ENCODE measurements around the gene SSBP4.
A peak's percentile ranks its signal among the peaks of the same experiment; 100 is the strongest.

SSBP4 gene

DNA sequence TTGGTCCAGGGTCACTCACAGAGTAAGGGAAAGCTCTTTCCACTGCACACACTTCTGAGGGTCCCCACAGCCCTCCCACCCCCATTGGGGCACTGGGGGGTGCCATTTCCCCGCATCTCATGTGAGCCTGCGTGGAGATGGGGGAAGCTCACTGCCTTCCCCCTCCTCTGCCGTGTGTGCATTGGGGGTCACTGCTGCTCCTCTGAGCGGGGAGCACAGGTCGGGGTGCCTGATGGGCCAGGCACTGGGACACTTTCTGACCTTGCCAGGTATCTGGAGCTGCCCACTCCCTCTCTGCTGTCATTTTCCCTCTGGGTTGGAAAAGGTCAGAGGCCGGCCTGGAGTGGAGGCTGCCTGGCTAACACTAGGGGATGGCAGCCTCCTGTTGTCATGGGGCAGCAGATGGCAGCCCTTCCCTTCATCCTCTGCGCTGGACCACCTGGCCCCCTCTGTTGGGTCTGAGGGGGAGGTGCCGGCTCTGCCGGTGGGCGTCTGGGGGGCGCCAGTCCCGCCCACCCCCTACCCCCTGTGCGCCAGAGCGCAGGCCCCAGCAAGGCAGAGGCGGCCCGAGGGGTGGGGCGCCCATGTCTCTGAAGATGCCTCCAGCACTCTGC lies 9.1 kb downstream of the SSBP4 start:
- H3K4me1 ChIP-seq (ENCODE audit: low read depth, poor library complexity, severe bottlenecking) = peaks cover 27% of the 10 kb centered on the region
- peak overlapping the region; percentile 73; the same call in 1 of the 2 replicates for H3K4me2 ChIP-seq
- no peak overlapping the region for H3K9ac ChIP-seq
- no peak overlapping the region for H2AFZ ChIP-seq (ENCODE audit: low read depth)
- peak overlapping the region; percentile 69 for H3K27ac ChIP-seq
- H3K36me3 ChIP-seq (ENCODE audit: insufficient read depth) = no peaks in the 10 kb centered on the region
- H4K20me1 ChIP-seq (ENCODE audit: insufficient read depth) = no peaks in the 10 kb centered on the region
- TF ChIP-seq, protein P1, sequence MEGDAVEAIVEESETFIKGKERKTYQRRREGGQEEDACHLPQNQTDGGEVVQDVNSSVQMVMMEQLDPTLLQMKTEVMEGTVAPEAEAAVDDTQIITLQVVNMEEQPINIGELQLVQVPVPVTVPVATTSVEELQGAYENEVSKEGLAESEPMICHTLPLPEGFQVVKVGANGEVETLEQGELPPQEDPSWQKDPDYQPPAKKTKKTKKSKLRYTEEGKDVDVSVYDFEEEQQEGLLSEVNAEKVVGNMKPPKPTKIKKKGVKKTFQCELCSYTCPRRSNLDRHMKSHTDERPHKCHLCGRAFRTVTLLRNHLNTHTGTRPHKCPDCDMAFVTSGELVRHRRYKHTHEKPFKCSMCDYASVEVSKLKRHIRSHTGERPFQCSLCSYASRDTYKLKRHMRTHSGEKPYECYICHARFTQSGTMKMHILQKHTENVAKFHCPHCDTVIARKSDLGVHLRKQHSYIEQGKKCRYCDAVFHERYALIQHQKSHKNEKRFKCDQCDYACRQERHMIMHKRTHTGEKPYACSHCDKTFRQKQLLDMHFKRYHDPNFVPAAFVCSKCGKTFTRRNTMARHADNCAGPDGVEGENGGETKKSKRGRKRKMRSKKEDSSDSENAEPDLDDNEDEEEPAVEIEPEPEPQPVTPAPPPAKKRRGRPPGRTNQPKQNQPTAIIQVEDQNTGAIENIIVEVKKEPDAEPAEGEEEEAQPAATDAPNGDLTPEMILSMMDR (conservative IDR thresholded peaks at IDR 0.05; ENCODE audit: low read depth, low read length) = no peak
- H3K27me3 ChIP-seq (ENCODE audit: insufficient read depth, low read depth) = no peaks in the 10 kb centered on the region
- no peaks in the 10 kb centered on the region; the same call in 1 of the 2 replicates for H3K79me2 ChIP-seq (ENCODE audit: insufficient read depth, low read depth)
- H3K4me3 ChIP-seq (IDR thresholded peaks at IDR 0.05; ENCODE audit: insufficient read depth, low read depth, low read length) = no peak overlapping the region

DNA sequence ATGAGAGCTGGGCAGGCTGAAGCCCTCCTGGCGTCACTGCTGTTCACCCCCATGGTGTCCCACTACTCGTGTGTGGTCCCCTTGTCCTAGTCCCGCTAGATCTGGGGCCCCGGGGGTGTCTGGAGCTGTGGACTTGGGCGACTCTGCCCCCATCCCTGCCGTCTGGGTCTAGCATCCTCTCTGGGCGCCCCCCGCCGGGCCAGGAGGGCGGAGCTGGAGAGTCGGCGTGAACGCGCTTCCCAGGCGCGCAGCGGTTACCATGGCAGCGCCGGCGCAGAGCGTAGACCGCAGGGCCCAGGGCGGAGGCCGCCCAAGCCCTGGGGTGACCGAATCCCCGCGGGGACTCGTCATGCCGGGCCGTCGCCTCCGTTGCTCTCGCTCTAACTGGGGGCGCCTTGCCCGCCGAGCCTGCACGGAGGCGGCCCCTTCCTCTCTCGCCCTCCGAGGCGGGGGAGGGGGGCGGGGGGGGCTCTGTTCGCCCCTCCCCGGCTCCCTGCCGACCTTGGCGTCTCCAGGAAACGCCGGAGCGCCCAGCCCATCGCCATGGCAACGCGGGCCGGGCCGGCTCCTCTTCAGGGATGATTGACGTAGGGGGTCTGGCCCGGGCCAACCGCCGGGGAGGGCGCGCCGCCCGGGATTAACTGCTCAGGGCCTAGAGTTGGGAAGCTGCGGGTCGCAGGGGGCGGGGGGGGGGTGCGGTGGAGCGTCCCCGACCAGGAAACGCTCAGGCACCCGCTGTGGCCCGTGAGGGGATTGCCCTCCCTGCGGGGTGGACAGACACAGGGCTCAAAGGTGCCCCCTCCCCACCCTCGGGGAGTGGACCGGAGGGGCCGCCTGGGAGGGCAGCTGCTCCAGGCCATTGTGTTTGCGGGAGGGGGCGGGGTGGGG lies 9.8 kb downstream of the SSBP4 start:
- H3K9ac ChIP-seq = peak overlapping the region; percentile 59
- H3K4me1 ChIP-seq (ENCODE audit: low read depth, poor library complexity, severe bottlenecking) = peaks cover 28% of the 10 kb centered on the region

DNA sequence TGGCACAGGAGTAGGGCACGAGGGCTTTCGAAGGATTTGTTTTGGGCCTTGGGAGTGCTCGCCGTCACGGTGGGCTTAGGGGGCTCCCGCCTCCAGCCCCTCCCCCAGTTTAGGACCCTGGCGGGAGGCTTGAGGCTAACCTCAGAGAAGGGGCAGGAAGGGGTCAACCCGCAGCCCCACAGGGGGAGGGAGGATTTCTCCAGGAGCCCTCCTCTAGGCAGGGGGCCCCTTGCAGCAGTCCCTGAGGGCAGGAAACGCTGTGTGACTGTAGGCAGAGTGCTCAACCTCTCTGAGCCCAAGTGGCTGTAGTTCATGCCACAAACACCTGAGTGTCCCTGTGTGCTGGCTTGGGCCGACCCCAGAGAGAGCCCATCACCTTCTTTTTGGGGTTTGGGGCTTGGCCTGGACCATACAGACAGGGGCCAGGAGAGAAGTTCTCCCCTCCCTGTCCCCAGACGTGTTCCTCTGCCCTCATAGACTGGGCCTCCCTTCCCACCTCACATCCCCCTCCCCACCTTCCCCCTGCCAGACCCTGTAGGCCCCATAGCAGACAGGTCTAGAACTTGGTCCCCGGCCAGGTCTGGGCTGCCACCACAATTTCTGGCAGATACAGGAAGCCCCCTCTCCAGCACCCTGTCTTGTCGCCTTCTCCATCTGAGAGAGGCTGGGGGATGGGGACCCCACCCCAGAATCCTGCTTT lies 10.7 kb downstream of the SSBP4 start:
- Histone ChIP-seq H3K4me3 (IDR thresholded peaks at IDR 0.05; ENCODE audit: insufficient read depth, low read depth, low read length) (no peak overlapping the region), H3K36me3 (ENCODE audit: insufficient read depth) (no peaks in the 10 kb centered on the region), H2AFZ (ENCODE audit: low read depth) (no peak overlapping the region), H3K27me3 (ENCODE audit: insufficient read depth, low read depth) (no peaks in the 10 kb centered on the region), H3K9ac (peak overlapping the region; percentile 59), H3K79me2 (ENCODE audit: insufficient read depth, low read depth) (no peaks in the 10 kb centered on the region), H3K27ac (peak overlapping the region; percentile 69), H4K20me1 (ENCODE audit: insufficient read depth) (no peaks in the 10 kb centered on the region), H3K4me2 (peak overlapping the region; percentile 73), H3K4me1 (ENCODE audit: low read depth, poor library complexity, severe bottlenecking) (peaks cover 31% of the 10 kb centered on the region)
- TF ChIP-seq, protein P1 (conservative IDR thresholded peaks at IDR 0.05; ENCODE audit: low read depth, low read length) = no peak

More for the DNA sequence above, 9.8 kb downstream of the SSBP4 start:
- 0 out of 2 replicates have a peak overlapping the region, but pooled peaks have one; percentile 18 for H2AFZ ChIP-seq (ENCODE audit: low read depth)
- H3K4me2 ChIP-seq = peak overlapping the region; percentile 73
- no peak overlapping the region for H3K4me3 ChIP-seq (IDR thresholded peaks at IDR 0.05; ENCODE audit: insufficient read depth, low read depth, low read length)
- TF ChIP-seq, protein P1 (conservative IDR thresholded peaks at IDR 0.05; ENCODE audit: low read depth, low read length) = no peak
- H3K27me3 ChIP-seq (ENCODE audit: insufficient read depth, low read depth) = no peaks in the 10 kb centered on the region
- H3K27ac ChIP-seq = peak overlapping the region; percentile 69
- no peaks in the 10 kb centered on the region; the same call in 1 of the 2 replicates for H3K79me2 ChIP-seq (ENCODE audit: insufficient read depth, low read depth)
- no peaks in the 10 kb centered on the region for H4K20me1 ChIP-seq (ENCODE audit: insufficient read depth)
- H3K36me3 ChIP-seq (ENCODE audit: insufficient read depth) = no peaks in the 10 kb centered on the region

DNA sequence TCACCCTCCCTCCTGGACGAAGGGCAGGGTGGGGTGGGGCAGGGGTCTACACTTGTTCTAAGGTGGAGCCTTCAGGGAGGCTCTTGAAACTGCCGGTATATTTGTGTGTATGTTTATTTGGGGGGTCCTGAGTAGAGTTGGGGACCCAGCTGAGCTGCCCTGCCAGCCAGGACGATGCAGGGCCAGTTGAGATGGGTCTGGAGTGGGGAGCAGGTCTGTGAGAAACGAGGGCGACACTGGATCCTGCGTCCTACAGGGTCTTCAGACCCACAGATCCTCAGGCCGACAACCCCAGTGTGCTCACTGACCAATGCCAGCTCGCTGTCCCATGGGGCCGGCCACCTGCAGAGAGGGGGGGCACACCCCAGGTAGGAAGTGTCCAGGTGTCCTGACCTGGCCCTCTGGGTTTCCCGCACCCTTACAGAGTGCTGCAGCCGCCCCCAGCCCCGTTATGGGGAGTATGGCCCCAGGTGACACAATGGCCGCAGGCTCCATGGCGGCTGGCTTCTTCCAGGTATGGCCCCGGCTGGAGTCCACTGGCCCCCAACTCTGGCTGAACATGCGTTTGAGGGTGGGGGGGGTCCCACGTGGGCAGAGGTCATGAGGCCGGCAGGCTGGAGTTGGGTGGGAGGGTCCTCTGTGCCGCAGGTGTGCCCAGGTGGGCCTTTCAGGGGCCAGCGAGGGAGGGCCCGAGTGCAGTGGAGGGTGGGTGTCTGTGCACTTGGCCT lies 11.4 kb downstream of the SSBP4 start:
- H3K9ac ChIP-seq = no peak overlapping the region
- no peaks in the 10 kb centered on the region for H3K27me3 ChIP-seq (ENCODE audit: insufficient read depth, low read depth)
- no peak overlapping the region for H3K4me3 ChIP-seq (IDR thresholded peaks at IDR 0.05; ENCODE audit: insufficient read depth, low read depth, low read length)
- H3K27ac ChIP-seq = 0 out of 2 replicates have a peak overlapping the region, but pooled peaks have one; percentile 69
- no peak overlapping the region for H3K4me2 ChIP-seq
- H2AFZ ChIP-seq (ENCODE audit: low read depth) = no peak overlapping the region
- TF ChIP-seq, protein P1 (conservative IDR thresholded peaks at IDR 0.05; ENCODE audit: low read depth, low read length) = no peak
- H3K36me3 ChIP-seq (ENCODE audit: insufficient read depth) = no peaks in the 10 kb centered on the region
- H4K20me1 ChIP-seq (ENCODE audit: insufficient read depth) = no peaks in the 10 kb centered on the region
- no peaks in the 10 kb centered on the region for H3K79me2 ChIP-seq (ENCODE audit: insufficient read depth, low read depth)
- H3K4me1 ChIP-seq (ENCODE audit: low read depth, poor library complexity, severe bottlenecking) = peaks cover 31% of the 10 kb centered on the region
